ENCODE results near the gene SKP1. TPM values are rescaled to one million over a fixed set of nuclear protein-coding genes. Genes with fewer than 3 reads are reported as not detected.

The SKP1 gene
- polyA plus RNA-seq, 1 of the 3 experiments (the other 2 are of a cell fraction) = 407 TPM

GRCh38 chr5:134116286-134116685 is 60.5 kb downstream of the SKP1 start:
- H3K4me2 ChIP-seq = no peak overlapping the region

DNA sequence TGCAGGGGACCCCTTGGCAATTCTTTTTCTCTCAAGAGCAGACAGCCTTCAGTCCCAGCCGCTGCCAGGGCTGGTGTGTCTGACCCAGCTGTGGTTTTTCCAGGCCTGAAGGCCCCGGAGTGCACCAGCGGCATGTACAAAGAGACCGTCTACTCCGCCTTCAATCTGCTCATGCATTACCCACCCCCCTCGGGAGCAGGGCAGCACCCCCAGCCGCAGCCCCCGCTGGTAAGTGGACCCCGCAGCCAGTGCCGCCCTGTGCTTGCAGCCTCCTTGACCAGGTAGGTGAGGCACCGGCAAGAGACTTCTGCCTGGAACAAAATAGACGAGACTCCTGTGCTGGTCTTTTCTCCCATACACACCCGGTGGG is 61.0 kb downstream of the SKP1 start:
- H3K9me2 ChIP-seq = no peaks in the 10 kb centered on the region
- DNase-seq = peak; percentile 62
- TF ChIP-seq RAD21 (IDR thresholded peaks at IDR 0.05; ENCODE audit: low read length) = no peak
- TF ChIP-seq, protein P1, sequence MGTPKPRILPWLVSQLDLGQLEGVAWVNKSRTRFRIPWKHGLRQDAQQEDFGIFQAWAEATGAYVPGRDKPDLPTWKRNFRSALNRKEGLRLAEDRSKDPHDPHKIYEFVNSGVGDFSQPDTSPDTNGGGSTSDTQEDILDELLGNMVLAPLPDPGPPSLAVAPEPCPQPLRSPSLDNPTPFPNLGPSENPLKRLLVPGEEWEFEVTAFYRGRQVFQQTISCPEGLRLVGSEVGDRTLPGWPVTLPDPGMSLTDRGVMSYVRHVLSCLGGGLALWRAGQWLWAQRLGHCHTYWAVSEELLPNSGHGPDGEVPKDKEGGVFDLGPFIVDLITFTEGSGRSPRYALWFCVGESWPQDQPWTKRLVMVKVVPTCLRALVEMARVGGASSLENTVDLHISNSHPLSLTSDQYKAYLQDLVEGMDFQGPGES (IDR thresholded peaks at IDR 0.05; ENCODE audit: low read depth, low read length) = no peak
- TF ChIP-seq FOSL2 (IDR thresholded peaks at IDR 0.05; ENCODE audit: borderline replicate concordance, low read depth) = no peak
- no peak for TF ChIP-seq FOXJ3 (CRISPR knock-in tag; IDR thresholded peaks at IDR 0.05)
- ChIA-PET POLR2A (interaction anchor here (1.3 to 2.2 kb wide), 2 partner anchors 8 to 9 kb away, joined by 3 to 7 read pairs; no protein-coding TSS in a partner anchor), CTCF (interaction anchor here (0.6 to 3.3 kb wide), 6 partner anchors 15 to 173 kb away, joined by 3 to 14 read pairs (median 3); no protein-coding TSS in a partner anchor)
- H3K4me3 ChIP-seq (ENCODE audit: low read depth in 2 of 2, low read length in 1 of 2) = peak overlapping the region; percentile 57; a peak in 3 of 4 replicates
- WGBS (ENCODE audit: low lambda C conversion rate) = 63% methylated on average over 6 of the region's 13 CpGs
- H3K36me3 ChIP-seq (replicated peaks in 1 of 2; ENCODE audit: control insufficient read depth in 1 of 2, insufficient read depth in 2 of 2, low read length in 1 of 2) = no peaks in the 10 kb centered on the region
- H3K27ac ChIP-seq (ENCODE audit: low read depth in 2 of 2, low read length in 1 of 2) = peak overlapping the region in 1 of 2 experiments; percentile 82; a peak in 1 of 4 replicates
- no peaks in the 10 kb centered on the region for H3K9me3 ChIP-seq
- H3K4me2 ChIP-seq = peak overlapping the region; percentile 82
- H3K27me3 ChIP-seq (ENCODE audit: insufficient read depth) = no peaks in the 10 kb centered on the region
- H4K20me1 ChIP-seq (ENCODE audit: insufficient read depth) = no peaks in the 10 kb centered on the region
- H3K79me2 ChIP-seq (ENCODE audit: insufficient read depth) = no peaks in the 10 kb centered on the region
- H3F3A ChIP-seq (replicated peaks; ENCODE audit: insufficient read depth) = peaks cover 3% of the 10 kb centered on the region
- no peak overlapping the region for H3K9ac ChIP-seq
- peaks cover 0 to 56% of the 10 kb centered on the region in 2 experiments; a peak in 2 of 4 replicates for H3K4me1 ChIP-seq (ENCODE audit: control insufficient read depth in 1 of 2, insufficient read depth in 2 of 2, low read depth in 1 of 2, low read length in 1 of 2)
- H2AFZ ChIP-seq (ENCODE audit: low read depth) = no peak overlapping the region

More at GRCh38 chr5:134116286-134116685, 60.5 kb downstream of the SKP1 start:
- DNase-seq = no peak
- no peaks in the 10 kb centered on the region for H3K27me3 ChIP-seq (ENCODE audit: insufficient read depth)
- peaks cover 0 to 51% of the 10 kb centered on the region in 2 experiments; a peak in 2 of 4 replicates for H3K4me1 ChIP-seq (ENCODE audit: control insufficient read depth in 1 of 2, insufficient read depth in 2 of 2, low read depth in 1 of 2, low read length in 1 of 2)
- ChIA-PET CTCF (interaction anchor here (1.2 to 3.4 kb wide), 5 partner anchors 15 to 173 kb away, joined by 3 to 18 read pairs (median 13); no protein-coding TSS in a partner anchor), POLR2A (interaction anchor here (1.3 to 2.2 kb wide), 2 partner anchors 9 kb away, joined by 3 to 7 read pairs; no protein-coding TSS in a partner anchor)
- no peaks in the 10 kb centered on the region for H3K36me3 ChIP-seq (replicated peaks in 1 of 2; ENCODE audit: control insufficient read depth in 1 of 2, insufficient read depth in 2 of 2, low read length in 1 of 2)
- TF ChIP-seq USF2 (IDR thresholded peaks at IDR 0.05; ENCODE audit: borderline replicate concordance, low read depth, low read length) (no peak), RFX5 (IDR thresholded peaks at IDR 0.05; ENCODE audit: low read length) (no peak), EZH2phosphoT487 (IDR thresholded peaks at IDR 0.05; ENCODE audit: borderline replicate concordance, low read depth) (no peak), GABPA (IDR thresholded peaks at IDR 0.05; ENCODE audit: low read depth) (no peak), RAD21 (IDR thresholded peaks at IDR 0.05; ENCODE audit: low read length) (no peak), JUND (IDR thresholded peaks at IDR 0.05) (no peak), SIN3A (IDR thresholded peaks at IDR 0.05; ENCODE audit: borderline replicate concordance, low read depth, low read length) (no peak), ZBTB33 (IDR thresholded peaks at IDR 0.05; ENCODE audit: borderline replicate concordance, low read depth) (no peak), EP300 (IDR thresholded peaks at IDR 0.05; ENCODE audit: borderline replicate concordance in 1 of 2, low read depth in 1 of 2, low read length in 1 of 2) (no peak), MAX (IDR thresholded peaks at IDR 0.05; ENCODE audit: low read depth) (no peak)
- H2AFZ ChIP-seq (ENCODE audit: low read depth) = no peak overlapping the region
- H3K9me2 ChIP-seq = no peaks in the 10 kb centered on the region
- no peak overlapping the region for H3K9ac ChIP-seq
- no peaks in the 10 kb centered on the region for H3K79me2 ChIP-seq (ENCODE audit: insufficient read depth)
- H4K20me1 ChIP-seq (ENCODE audit: insufficient read depth) = no peaks in the 10 kb centered on the region
- H3F3A ChIP-seq (replicated peaks; ENCODE audit: insufficient read depth) = peaks cover 3% of the 10 kb centered on the region
- 96% methylated on average over 10 of the region's 10 CpGs for WGBS (ENCODE audit: low lambda C conversion rate)
- H3K9me3 ChIP-seq = no peaks in the 10 kb centered on the region
- no peak overlapping the region; a peak in 1 of 4 replicates for H3K27ac ChIP-seq (ENCODE audit: low read depth in 2 of 2, low read length in 1 of 2)
- peak overlapping the region in 1 of 2 experiments; percentile 57; a peak in 1 of 4 replicates for H3K4me3 ChIP-seq (ENCODE audit: low read depth in 2 of 2, low read length in 1 of 2)
